A549 (cell line): ENCODE measurements around the gene EFNA5.

Source experiments
- CEBPB ChIP-seq, 2 experiments: fragments of >200 bp in 1 of 2; sonication (Bioruptor Twin) in 1 of 2; formaldehyde crosslinking in 1 of 2; IDR thresholded peaks; 2 replicates each; pipeline ENCODE4 v1.6.1; 2012 to 2016
- EP300 ChIP-seq, 2 experiments: fragments of >200 bp; sonication (Bioruptor Twin); formaldehyde crosslinking; IDR thresholded peaks; 2 replicates in 1 of 2; 3 replicates in 1 of 2; pipeline ENCODE4 v1.6.1; 2016 to 2017
- FOXS1 ChIP-seq: fragments of 250-450 bp; sonication (Bioruptor Pico); IDR thresholded peaks from 2 replicates; pipeline ENCODE4 v1.5.0; 2020; ENCODE audit warnings: mild to moderate bottlenecking, moderate library complexity
- NFE2L2 ChIP-seq: fragments of 150-350 bp; conservative IDR thresholded peaks from 2 replicates; pipeline ENCODE4 v1.6.1; 2014; ENCODE audit warnings: low read length
- POLR2A ChIP-seq: IDR thresholded peaks from 2 replicates; pipeline ENCODE4 v1.6.1; 2012; ENCODE audit warnings: mild to moderate bottlenecking, low read length
- RAD21 ChIP-seq, 2 experiments: fragments of >200 bp in 1 of 2; sonication (Bioruptor Twin) in 1 of 2; formaldehyde crosslinking in 1 of 2; IDR thresholded peaks in 1 of 2; conservative IDR thresholded peaks in 1 of 2; 2 replicates in 1 of 2; 3 replicates in 1 of 2; pipeline ENCODE4 v1.6.1; 2012 to 2018; ENCODE audit warnings: inconsistent platforms in 1 of 2
- RCOR1 ChIP-seq: fragments of 150-350 bp; IDR thresholded peaks from 2 replicates; pipeline ENCODE4 v1.6.1; 2014; ENCODE audit warnings: antibody characterized with exemption, low read length, low read depth
- TFCP2L1 ChIP-seq: fragments of 250-450 bp; sonication (Bioruptor Pico); IDR thresholded peaks from 2 replicates; pipeline ENCODE4 v1.5.0; 2021; ENCODE audit warnings: mild to moderate bottlenecking
- TP53 ChIP-seq: fragments of 250-450 bp; sonication (Bioruptor Pico); IDR thresholded peaks from 2 replicates; pipeline ENCODE4 v1.5.0; 2021; ENCODE audit warnings: mild to moderate bottlenecking, moderate library complexity
- ZFP36 ChIP-seq: fragments of 450-650 bp; IDR thresholded peaks from 2 replicates; pipeline ENCODE4 v1.6.1; 2014; ENCODE audit warnings: borderline replicate concordance; ENCODE audit not compliant: partially characterized antibody
- TF ChIP-seq, protein P1 (sequence below): fragments of >200 bp; sonication (Bioruptor Twin); formaldehyde crosslinking; IDR thresholded peaks from 3 replicates; pipeline ENCODE4 v1.5.1; 2016
- TF ChIP-seq, protein P2 (sequence below): IDR thresholded peaks from 2 replicates; pipeline ENCODE4 v1.6.1; 2012; ENCODE audit warnings: low read depth, borderline replicate concordance

DNA sequence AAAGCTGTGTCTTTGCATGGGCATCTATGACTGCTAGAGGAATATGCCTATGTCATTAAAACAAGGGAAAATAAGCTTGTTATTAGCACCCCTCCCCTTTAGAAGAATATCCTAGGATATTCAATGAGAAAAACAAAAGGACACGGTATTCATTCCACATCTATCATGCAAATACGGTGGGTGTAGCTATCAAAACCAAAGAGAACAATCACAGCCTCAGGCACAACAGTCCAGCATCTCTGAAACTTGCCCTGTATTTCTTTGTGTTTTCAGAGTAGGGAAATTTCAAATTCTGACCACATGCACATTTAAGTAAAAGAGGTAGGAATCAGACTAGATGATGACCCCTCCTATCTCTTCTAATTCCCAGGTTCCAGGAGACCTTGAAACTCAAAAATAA, 209.9 kb downstream of the EFNA5 start:
- TF ChIP-seq, protein P1, sequence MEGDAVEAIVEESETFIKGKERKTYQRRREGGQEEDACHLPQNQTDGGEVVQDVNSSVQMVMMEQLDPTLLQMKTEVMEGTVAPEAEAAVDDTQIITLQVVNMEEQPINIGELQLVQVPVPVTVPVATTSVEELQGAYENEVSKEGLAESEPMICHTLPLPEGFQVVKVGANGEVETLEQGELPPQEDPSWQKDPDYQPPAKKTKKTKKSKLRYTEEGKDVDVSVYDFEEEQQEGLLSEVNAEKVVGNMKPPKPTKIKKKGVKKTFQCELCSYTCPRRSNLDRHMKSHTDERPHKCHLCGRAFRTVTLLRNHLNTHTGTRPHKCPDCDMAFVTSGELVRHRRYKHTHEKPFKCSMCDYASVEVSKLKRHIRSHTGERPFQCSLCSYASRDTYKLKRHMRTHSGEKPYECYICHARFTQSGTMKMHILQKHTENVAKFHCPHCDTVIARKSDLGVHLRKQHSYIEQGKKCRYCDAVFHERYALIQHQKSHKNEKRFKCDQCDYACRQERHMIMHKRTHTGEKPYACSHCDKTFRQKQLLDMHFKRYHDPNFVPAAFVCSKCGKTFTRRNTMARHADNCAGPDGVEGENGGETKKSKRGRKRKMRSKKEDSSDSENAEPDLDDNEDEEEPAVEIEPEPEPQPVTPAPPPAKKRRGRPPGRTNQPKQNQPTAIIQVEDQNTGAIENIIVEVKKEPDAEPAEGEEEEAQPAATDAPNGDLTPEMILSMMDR = no peak
- TF ChIP-seq ZFP36 (no peak), POLR2A (no peak), FOXS1 (no peak), NFE2L2 (no peak), EP300 (IDR thresholded peaks at IDR 0.05) (no peak), TP53 (CRISPR knock-in tag) (no peak), RAD21 (conservative IDR thresholded peaks at IDR 0.05 in 1 of 2, IDR thresholded peaks at IDR 0.05 in 1 of 2) (no peak), TFCP2L1 (CRISPR knock-in tag) (no peak), RCOR1 (no peak), CEBPB (IDR thresholded peaks at IDR 0.05) (no peak)
- TF ChIP-seq, protein P2, sequence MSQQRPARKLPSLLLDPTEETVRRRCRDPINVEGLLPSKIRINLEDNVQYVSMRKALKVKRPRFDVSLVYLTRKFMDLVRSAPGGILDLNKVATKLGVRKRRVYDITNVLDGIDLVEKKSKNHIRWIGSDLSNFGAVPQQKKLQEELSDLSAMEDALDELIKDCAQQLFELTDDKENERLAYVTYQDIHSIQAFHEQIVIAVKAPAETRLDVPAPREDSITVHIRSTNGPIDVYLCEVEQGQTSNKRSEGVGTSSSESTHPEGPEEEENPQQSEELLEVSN = no peak
